ENCODE measurements around the gene SRSF2. TPM values are rescaled to one million over a fixed set of nuclear protein-coding genes. Genes with fewer than 3 reads are reported as not detected.
"Not testable (repeated sequence)": the region's sequence is repeated elsewhere in the genome, so short reads cannot be mapped to it uniquely, and the experiment has no call there.

Gene SRSF2
- total RNA-seq, 1 donor from 2014 or later, result 122 TPM

DNA sequence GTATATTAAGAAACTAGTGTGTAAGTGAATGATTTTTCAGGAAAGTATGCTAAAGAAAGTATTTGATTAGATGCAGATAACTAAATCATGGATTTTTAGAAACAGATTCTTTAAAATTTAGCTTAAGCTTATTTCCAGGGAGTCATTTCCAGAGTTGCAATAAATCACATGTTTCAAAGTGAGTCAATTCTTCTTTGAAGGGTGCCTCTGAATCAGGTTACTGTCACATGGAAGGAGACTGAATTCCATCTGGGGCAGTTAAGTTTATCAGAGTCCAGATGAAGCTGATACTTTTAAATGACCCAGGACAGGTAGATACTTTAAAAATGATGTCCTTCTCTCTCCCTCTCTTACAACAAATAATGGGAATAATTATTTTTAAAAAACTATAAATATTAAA is 5.8 kb upstream of the SRSF2 start:
- Histone ChIP-seq H3K27me3 (ENCODE audit: low read depth) (no peaks in the 10 kb centered on the region), H3K9me3 (no peaks in the 10 kb centered on the region), H3K27ac (no peak overlapping the region), H3K4me3 (no peak overlapping the region), H3K36me3 (peaks cover 57% of the 10 kb centered on the region), H3K4me1 (peaks cover 24% of the 10 kb centered on the region)
- ATAC-seq (no peak), DNase-seq (no peak)
- intact Hi-C loops (cut with DNase I), result no loop called here
- TF ChIP-seq, protein P1, sequence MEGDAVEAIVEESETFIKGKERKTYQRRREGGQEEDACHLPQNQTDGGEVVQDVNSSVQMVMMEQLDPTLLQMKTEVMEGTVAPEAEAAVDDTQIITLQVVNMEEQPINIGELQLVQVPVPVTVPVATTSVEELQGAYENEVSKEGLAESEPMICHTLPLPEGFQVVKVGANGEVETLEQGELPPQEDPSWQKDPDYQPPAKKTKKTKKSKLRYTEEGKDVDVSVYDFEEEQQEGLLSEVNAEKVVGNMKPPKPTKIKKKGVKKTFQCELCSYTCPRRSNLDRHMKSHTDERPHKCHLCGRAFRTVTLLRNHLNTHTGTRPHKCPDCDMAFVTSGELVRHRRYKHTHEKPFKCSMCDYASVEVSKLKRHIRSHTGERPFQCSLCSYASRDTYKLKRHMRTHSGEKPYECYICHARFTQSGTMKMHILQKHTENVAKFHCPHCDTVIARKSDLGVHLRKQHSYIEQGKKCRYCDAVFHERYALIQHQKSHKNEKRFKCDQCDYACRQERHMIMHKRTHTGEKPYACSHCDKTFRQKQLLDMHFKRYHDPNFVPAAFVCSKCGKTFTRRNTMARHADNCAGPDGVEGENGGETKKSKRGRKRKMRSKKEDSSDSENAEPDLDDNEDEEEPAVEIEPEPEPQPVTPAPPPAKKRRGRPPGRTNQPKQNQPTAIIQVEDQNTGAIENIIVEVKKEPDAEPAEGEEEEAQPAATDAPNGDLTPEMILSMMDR (IDR thresholded peaks at IDR 0.05), result no peak

GRCh38 chr17:76740329-76741118 is 3.4 kb upstream of the SRSF2 start:
- peaks cover 48% of the 10 kb centered on the region for H3K36me3 ChIP-seq
- ATAC-seq, result no peak
- intact Hi-C loops (cut with DNase I), result no loop called here
- DNase-seq, result no peak
- H3K4me1 ChIP-seq, result peaks cover 27% of the 10 kb centered on the region
- H3K4me3 ChIP-seq, result no peak overlapping the region
- no peaks in the 10 kb centered on the region for H3K27me3 ChIP-seq (ENCODE audit: low read depth)
- TF ChIP-seq, protein P1 (IDR thresholded peaks at IDR 0.05), result no peak
- H3K27ac ChIP-seq, result no peak overlapping the region
- H3K9me3 ChIP-seq, result no peaks in the 10 kb centered on the region

DNA sequence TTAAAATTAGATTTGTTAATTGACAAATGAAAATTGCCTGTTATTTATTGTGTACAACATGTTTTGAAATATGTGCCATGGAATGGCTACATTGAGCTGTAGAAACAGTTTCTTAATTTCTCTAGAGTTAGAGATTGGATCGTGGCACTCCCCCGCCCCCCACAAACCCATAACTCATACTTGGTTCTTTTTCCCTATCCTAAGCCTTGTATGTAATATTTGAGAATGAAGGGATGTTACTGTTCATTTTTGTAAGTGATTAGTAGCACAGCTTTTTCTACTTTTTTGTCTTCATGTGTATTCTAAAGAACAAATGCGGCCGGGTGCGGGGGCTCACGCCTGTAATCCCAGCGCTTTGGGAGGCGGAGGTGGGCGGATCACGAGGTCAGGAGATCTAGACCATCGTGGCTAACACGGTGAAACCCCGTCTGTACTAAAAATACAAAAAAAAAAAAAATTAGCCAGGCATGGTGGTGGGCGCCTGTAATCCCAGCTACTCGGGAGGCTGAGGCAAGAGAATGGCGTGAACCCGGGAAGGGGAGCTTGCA is 2.5 kb upstream of the SRSF2 start:
- H3K36me3 ChIP-seq, result peaks cover 48% of the 10 kb centered on the region
- H3K27me3 ChIP-seq (ENCODE audit: low read depth); DNase-seq; intact Hi-C loops (cut with DNase I); H3K9me3 ChIP-seq; H3K4me3 ChIP-seq; ATAC-seq; H3K27ac ChIP-seq: not testable (repeated sequence)
- peaks cover 36% of the 10 kb centered on the region for H3K4me1 ChIP-seq

- intact Hi-C loops (cut with DNase I), result no loop called here
- H3K36me3 ChIP-seq, result peaks cover 48% of the 10 kb centered on the region
- TF ChIP-seq, protein P1 (IDR thresholded peaks at IDR 0.05), result no peak
- H3K27ac ChIP-seq, result peak overlapping the region; percentile 98
- DNase-seq, result no peak
- H3K4me3 ChIP-seq, result peak overlapping the region; percentile 95
- no peaks in the 10 kb centered on the region for H3K9me3 ChIP-seq
- ATAC-seq, result no peak
- H3K27me3 ChIP-seq (ENCODE audit: low read depth), result no peaks in the 10 kb centered on the region
- H3K4me1 ChIP-seq, result peaks cover 48% of the 10 kb centered on the region
Measured at GRCh38 chr17:76738468-76738850, 1.3 kb upstream of the SRSF2 start.

GRCh38 chr17:76737676-76738467 is 741 bp upstream of the SRSF2 start, which contains the start of gene MFSD11:
TSS of gene MFSD11 (plus strand) at chr17:76738119. CDS start at chr17:76738353, 234 bp downstream.
- TF ChIP-seq, protein P1 (IDR thresholded peaks at IDR 0.05), result no peak
- peak; percentile 90 for ATAC-seq
- H3K9me3 ChIP-seq, result no peaks in the 10 kb centered on the region

More at GRCh38 chr17:76737676-76738467, 741 bp upstream of the SRSF2 start, which contains the start of gene MFSD11:
- intact Hi-C loops (cut with DNase I), result no loop called here
- DNase-seq, result peak; percentile 95
- Histone ChIP-seq H3K4me3 (peak within 1 kb of the TSS; percentile 95), H3K27me3 (ENCODE audit: low read depth) (no peaks in the 10 kb centered on the region), H3K27ac (peak within 1 kb of the TSS; percentile 98), H3K4me1 (peaks cover 54% of the 10 kb centered on the region), H3K36me3 (peaks cover 48% of the 10 kb centered on the region)
